Gastrocnemius medialis (tissue), 4 donors: ENCODE measurements around the gene XYLB. TPM values are rescaled to one million over a fixed set of nuclear protein-coding genes. Genes with fewer than 3 reads are reported as not detected.

Experiments
- ATAC-seq, 2 donors: fragments of 150-250 bp; one replicate each; pipeline ENCODE4 v1.9.1; 2016
- DNase-seq, 2 donors: peaks; one replicate each; pipeline ENCODE4 v3.0.0-alpha.2; 2019
- H3K27ac ChIP-seq, 4 donors: fragments of 200-600 bp; sonication (generic); 1 replicate in 1 of 4; 2 replicates in 3 of 4; pipeline ENCODE4 v1.5.1; 2016 to 2018; ENCODE audit warnings: mild to moderate bottlenecking in 2 of 4, moderate library complexity in 1 of 4
- H3K27me3 ChIP-seq, 3 donors: fragments of 200-600 bp; sonication (generic) in 2 of 3; 1 replicate in 1 of 3; 2 replicates in 2 of 3; pipeline versions ENCODE4 v1.5.1 to v1.6.0; 2016 to 2019; ENCODE audit warnings: mild to moderate bottlenecking in 1 of 3, moderate library complexity in 1 of 3
- H3K36me3 ChIP-seq, 2 donors: fragments of 200-600 bp; sonication (generic) in 1 of 2; one replicate each; pipeline ENCODE4 v1.5.1; 2017 to 2018
- H3K4me1 ChIP-seq, 2 donors: fragments of 200-600 bp; sonication (generic) in 1 of 2; one replicate each; pipeline ENCODE4 v1.5.1; 2016 to 2017; ENCODE audit warnings: mild to moderate bottlenecking in 2 of 2
- H3K4me3 ChIP-seq, 4 donors: fragments of 200-600 bp; sonication (generic) in 3 of 4; 1 replicate in 1 of 4; 2 replicates in 3 of 4; pipeline ENCODE4 v1.5.1; 2016 to 2019; ENCODE audit warnings: mild to moderate bottlenecking in 2 of 4
- H3K9me3 ChIP-seq, 3 donors: fragments of 200-600 bp; sonication (generic) in 2 of 3; 1 replicate in 1 of 3; 2 replicates in 2 of 3; pipeline ENCODE4 v1.5.1; 2016 to 2019
- CTCF ChIP-seq, 5 experiments: fragments of 450-650 bp in 3 of 5; fragments of 200-600 bp in 2 of 5; sonication (generic) in 2 of 5; IDR thresholded peaks in 4 of 5; conservative IDR thresholded peaks in 1 of 5; 1 replicate in 4 of 5; 2 replicates in 1 of 5; pipeline ENCODE4 v1.5.1; 2016 to 2019; ENCODE audit warnings: antibody characterized with exemption in 5 of 5, mild to moderate bottlenecking in 3 of 5, moderate library complexity in 3 of 5
- POLR2A ChIP-seq, 2 donors: fragments of 450-650 bp; IDR thresholded peaks; one replicate each; pipeline ENCODE4 v1.6.1; 2017; ENCODE audit warnings: antibody characterized with exemption in 2 of 2, mild to moderate bottlenecking in 2 of 2, moderate library complexity in 2 of 2
- in situ Hi-C, 4 donors: fragments of 200-750 bp; cut with MboI; loops; one replicate each; pipeline versions ENCODE4 v1.15.0 to v1.8.0; 2017; ENCODE audit warnings: low sequenced_read_pairs in 4 of 4
- intact Hi-C: fragments of 100-400 bp; cut with DNase I; formaldehyde crosslinking; loops from one replicate; pipeline ENCODE4 v1.15.1; 2023; ENCODE audit warnings: low total_unique reads
- total RNA-seq, 4 donors: library from RNA; depleted of rRNA; stranded (reverse); fragments of >200 nt; gene quantifications; one replicate each; pipeline versions ENCODE4 v1.1.0 to v1.2.3, GENCODE V29; 2016

XYLB gene
- total RNA-seq, 4 donors from 2014 or later: 0.23 to 1.1 (median 0.44) TPM

GRCh38 chr3:38382506-38383080, 36.0 kb downstream of the XYLB start:
- Histone ChIP-seq H3K36me3 (peaks cover 0 to 26% of the 10 kb centered on the region in 2 donors), H3K4me1 (no peaks in the 10 kb centered on the region), H3K9me3 (no peaks in the 10 kb centered on the region), H3K27ac (no peak overlapping the region), H3K27me3 (no peaks in the 10 kb centered on the region), H3K4me3 (no peak overlapping the region)
- in situ Hi-C loops: no loop called here
- DNase-seq: no peak
- no peak for TF ChIP-seq CTCF (IDR thresholded peaks at IDR 0.05 in 4 of 5, conservative IDR thresholded peaks at IDR 0.05 in 1 of 5)
- no peak for TF ChIP-seq POLR2A (IDR thresholded peaks at IDR 0.05)
- intact Hi-C loops: no loop called here
- no peak for ATAC-seq

GRCh38 chr3:38383156-38383875, 36.7 kb downstream of the XYLB start:
- intact Hi-C loops: no loop called here
- ATAC-seq: no peak
- in situ Hi-C loops: no loop called here

GRCh38 chr3:38386992-38387750, 40.6 kb downstream of the XYLB start:
- no peak for TF ChIP-seq CTCF (IDR thresholded peaks at IDR 0.05 in 4 of 5, conservative IDR thresholded peaks at IDR 0.05 in 1 of 5)
- TF ChIP-seq POLR2A (IDR thresholded peaks at IDR 0.05): no peak
- Histone ChIP-seq H3K27me3 (no peaks in the 10 kb centered on the region), H3K36me3 (peaks cover 0 to 15% of the 10 kb centered on the region in 2 donors), H3K9me3 (no peaks in the 10 kb centered on the region), H3K4me1 (no peaks in the 10 kb centered on the region), H3K4me3 (no peak overlapping the region), H3K27ac (no peak overlapping the region)
- ATAC-seq: no peak
- no peak for DNase-seq
- intact Hi-C loops (no loop called here), in situ Hi-C loops (no loop called here)

More at GRCh38 chr3:38383156-38383875, 36.7 kb downstream of the XYLB start:
- no peak for DNase-seq
- no peaks in the 10 kb centered on the region for H3K27me3 ChIP-seq
- no peaks in the 10 kb centered on the region for H3K9me3 ChIP-seq
- TF ChIP-seq POLR2A (IDR thresholded peaks at IDR 0.05) (no peak), CTCF (IDR thresholded peaks at IDR 0.05 in 4 of 5, conservative IDR thresholded peaks at IDR 0.05 in 1 of 5) (no peak)
- H3K4me1 ChIP-seq: no peaks in the 10 kb centered on the region
- H3K4me3 ChIP-seq: no peak overlapping the region
- H3K27ac ChIP-seq: no peak overlapping the region
- peaks cover 0 to 29% of the 10 kb centered on the region in 2 donors for H3K36me3 ChIP-seq

GRCh38 chr3:38387862-38388261, 41.3 kb downstream of the XYLB start:
- in situ Hi-C loops (no loop called here), intact Hi-C loops (no loop called here)
- Histone ChIP-seq H3K9me3 (no peaks in the 10 kb centered on the region), H3K27ac (no peak overlapping the region), H3K4me1 (no peaks in the 10 kb centered on the region), H3K27me3 (no peaks in the 10 kb centered on the region), H3K36me3 (peaks cover 0 to 15% of the 10 kb centered on the region in 2 donors), H3K4me3 (no peak overlapping the region)
- DNase-seq (no peak), ATAC-seq (no peak)
- TF ChIP-seq CTCF (IDR thresholded peaks at IDR 0.05 in 4 of 5, conservative IDR thresholded peaks at IDR 0.05 in 1 of 5): no peak
- no peak for TF ChIP-seq POLR2A (IDR thresholded peaks at IDR 0.05)
